GM23248 (cell line): ENCODE results near the gene ESPNL.

ENCODE experiments used
- EZH2 ChIP-seq: fragments of 200-600 bp; sonication (generic); IDR thresholded peaks from 2 replicates; pipeline ENCODE4 v1.6.1; 2018; ENCODE audit warnings: antibody characterized with exemption, mild to moderate bottlenecking; ENCODE audit not compliant: insufficient read depth, poor library complexity, severe bottlenecking
- EZH2phosphoT487 ChIP-seq: fragments of 200-600 bp; sonication (generic); IDR thresholded peaks from 2 replicates; pipeline ENCODE4 v1.6.1; 2018; ENCODE audit warnings: antibody characterized with exemption, moderate library complexity, mild to moderate bottlenecking, low read depth; ENCODE audit not compliant: insufficient read depth

DNA sequence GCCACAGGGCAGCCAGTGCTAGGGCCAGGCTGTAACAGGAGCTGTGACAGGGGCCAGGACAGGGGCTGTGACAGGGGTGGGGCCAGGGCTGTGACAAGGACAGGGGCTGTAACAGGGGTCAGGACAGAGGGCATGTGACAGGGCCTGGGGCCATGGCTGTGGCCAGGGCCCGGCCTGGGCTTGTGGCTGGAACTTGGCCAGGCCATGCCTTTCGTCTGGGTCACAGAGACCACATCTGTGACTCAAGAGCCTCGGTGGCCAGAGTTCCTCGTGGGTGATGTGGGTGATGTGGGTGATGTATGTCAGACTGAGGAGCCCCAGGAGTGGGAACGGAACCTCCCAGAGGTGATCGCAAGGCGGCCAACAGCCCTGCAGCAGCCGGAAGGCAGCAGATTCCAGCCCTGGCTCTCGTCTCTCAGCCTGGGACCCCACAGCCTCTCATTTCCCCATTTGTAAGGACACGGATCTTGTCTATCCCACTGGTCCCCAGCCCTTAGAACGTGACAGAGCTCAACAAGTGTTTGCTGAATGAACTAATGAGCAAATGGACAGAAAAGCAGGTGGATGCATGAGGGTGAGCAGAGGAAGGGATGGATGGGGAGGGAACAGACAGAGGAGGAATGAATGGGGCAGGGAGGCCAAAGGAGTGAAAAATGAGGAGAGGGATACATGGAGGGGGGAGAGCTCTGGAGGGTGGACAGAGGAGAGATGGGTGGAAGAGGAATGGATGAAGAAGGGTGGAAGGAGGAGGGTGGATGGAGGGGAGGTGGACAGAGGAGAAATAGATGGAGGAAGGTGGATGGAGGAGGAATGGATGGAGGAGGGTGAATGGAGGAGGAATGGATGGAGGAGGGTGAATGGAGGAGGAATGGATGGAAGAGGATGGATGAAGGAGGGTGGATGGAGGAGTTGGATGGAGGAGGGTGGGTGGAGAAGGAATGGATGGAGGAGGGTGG is 17.3 kb downstream of the ESPNL start:
- no peak for TF ChIP-seq EZH2
- no peak for TF ChIP-seq EZH2phosphoT487
